Coronary artery (tissue), 2 donors: Measurements from ENCODE around the gene CETN1.

Experiments
- DNase-seq: peaks from one replicate; pipeline ENCODE4 v3.0.0-alpha.2; 2017; ENCODE audit warnings: low spot score
- H3K27ac ChIP-seq, 2 donors: fragments of 200-600 bp; sonication (generic); one replicate each; pipeline ENCODE4 v1.5.1; 2016 to 2019
- H3K4me3 ChIP-seq: fragments of 200-600 bp; sonication (generic); 2 replicates; pipeline ENCODE4 v1.5.1; 2016; ENCODE audit warnings: mild to moderate bottlenecking, moderate library complexity
- CTCF ChIP-seq: fragments of 200-600 bp; sonication (generic); IDR thresholded peaks from one replicate; pipeline ENCODE4 v1.5.1; 2019; ENCODE audit warnings: antibody characterized with exemption

CETN1 gene

GRCh38 chr18:574865-575645 is 5.1 kb upstream of the CETN1 start:
- Histone ChIP-seq H3K27ac (no peak overlapping the region), H3K4me3 (no peak overlapping the region)
- DNase-seq, result no peak
- TF ChIP-seq CTCF, result no peak

DNA sequence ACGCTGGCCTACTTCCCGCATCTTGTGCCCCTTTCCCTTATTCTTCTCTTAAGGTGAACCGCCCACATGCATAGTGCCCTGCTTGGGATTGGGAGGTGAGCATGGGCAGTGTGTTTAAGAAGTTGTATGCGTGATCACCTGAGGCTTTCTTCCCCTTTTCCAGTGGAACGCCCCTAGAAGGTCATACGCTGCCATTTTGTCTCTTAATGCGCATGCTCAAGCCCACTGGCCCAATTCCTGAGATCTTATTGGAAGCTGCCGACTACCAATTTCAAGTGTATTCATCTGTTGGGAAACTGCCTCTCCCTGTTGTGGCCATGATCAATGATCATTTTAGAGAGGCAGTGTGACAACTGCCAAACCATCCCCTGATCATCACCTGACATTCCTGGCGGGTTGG is 3.3 kb upstream of the CETN1 start:
- no peak overlapping the region for H3K27ac ChIP-seq
- no peak for TF ChIP-seq CTCF
- DNase-seq, result no peak
- H3K4me3 ChIP-seq, result no peak overlapping the region

DNA sequence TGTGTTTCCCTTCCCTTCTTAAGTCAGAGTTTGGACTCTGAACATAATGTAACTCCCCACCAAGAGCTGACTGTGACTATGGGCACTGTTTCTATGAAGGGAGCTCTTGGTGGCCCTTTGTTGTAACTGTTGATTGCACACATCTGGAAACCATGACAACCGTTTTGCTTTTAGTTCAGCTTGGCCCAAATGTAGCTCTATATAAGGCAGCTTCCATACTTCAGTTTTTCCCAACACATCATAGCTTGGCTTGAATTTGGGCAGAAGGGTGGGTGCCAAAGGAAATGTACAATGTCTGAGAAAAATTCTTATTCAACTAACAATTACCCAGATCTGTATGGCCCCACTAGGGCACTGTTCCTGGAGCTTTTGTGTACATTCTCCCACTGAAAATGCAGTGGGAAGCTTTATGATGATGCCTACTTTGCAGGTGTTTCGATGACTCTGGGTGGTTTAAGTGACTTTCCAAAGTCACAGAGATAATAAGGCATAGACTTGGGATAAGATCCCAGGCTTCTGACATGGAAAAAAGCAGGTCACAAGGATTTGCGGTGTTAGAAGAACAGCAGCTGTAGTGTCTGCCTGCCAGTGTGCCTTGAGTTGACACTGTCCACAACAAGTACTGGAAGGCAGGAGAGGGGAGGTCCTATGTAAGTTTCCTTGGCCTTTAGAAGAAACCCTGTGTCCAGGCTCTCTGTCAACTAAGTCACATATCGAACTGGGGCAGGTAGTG is 2.4 kb upstream of the CETN1 start:
- no peak overlapping the region for H3K4me3 ChIP-seq
- H3K27ac ChIP-seq, result no peak overlapping the region
- TF ChIP-seq CTCF, result no peak
- no peak for DNase-seq

DNA sequence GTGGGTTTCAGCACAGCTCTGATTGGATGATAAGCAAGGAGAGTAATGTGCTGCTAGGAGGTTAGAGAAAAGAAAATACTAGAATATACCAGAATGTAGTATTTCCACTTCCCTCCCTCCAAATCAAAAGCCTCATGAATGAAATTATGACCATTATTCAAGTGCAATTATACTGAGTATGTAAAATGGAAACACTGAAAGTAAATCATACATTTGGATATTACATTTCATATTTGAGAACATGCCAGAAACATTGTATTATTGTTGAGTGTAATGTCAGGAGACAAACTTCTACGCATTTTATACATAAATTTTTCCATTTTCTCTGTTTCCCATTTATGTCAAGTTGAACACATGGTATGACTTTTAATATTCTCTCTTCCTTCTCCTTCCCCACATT is 942 bp upstream of the CETN1 start:
- DNase-seq, result no peak
- H3K27ac ChIP-seq, result no peak overlapping the region
- TF ChIP-seq CTCF, result no peak
- H3K4me3 ChIP-seq, result no peak overlapping the region

DNA sequence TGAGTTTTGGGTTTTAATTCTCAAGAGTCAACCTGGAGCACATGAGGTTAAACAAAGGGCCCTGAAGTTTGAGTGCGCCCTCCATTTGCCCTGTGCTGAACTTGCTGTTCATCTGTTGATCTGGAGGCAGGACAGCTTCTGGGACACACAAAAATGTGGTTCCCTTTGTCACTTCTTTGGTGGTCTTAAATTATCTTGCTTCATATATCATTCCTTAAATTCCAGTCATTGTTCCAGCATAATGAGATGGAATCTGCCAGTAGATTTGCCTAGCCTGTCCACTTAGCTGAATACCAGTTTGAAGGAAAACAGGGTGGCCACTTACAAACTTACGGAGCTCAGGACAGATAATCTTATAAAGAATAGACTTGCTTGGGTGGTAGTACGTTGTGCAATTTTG is 916 bp downstream of the CETN1 start:
- TF ChIP-seq CTCF, result no peak
- H3K27ac ChIP-seq, result no peak overlapping the region
- DNase-seq, result no peak
- H3K4me3 ChIP-seq, result no peak overlapping the region

- no peak for TF ChIP-seq CTCF
- Histone ChIP-seq H3K4me3 (no peak overlapping the region), H3K27ac (no peak overlapping the region)
- DNase-seq, result no peak
Observed at GRCh38 chr18:582465-582864, 2.3 kb downstream of the CETN1 start.

GRCh38 chr18:595068-595467 is 14.9 kb downstream of the CETN1 start:
- no peak overlapping the region for H3K4me3 ChIP-seq
- TF ChIP-seq CTCF, result no peak
- no peak overlapping the region for H3K27ac ChIP-seq
- no peak for DNase-seq
